HepG2 (cell line): ENCODE data around the gene MED22. TPM values are rescaled to one million over a fixed set of nuclear protein-coding genes. Genes with fewer than 3 reads are reported as not detected.
A peak's percentile ranks its signal among the peaks of the same experiment; 100 is the strongest.

ENCODE experiments used
- BHLHE40 ChIP-seq: IDR thresholded peaks from 2 replicates; pipeline ENCODE4 v1.6.1; 2011; ENCODE audit warnings: low read length, improper control_type of control experiment
- CHD4 ChIP-seq: fragments of 200-600 bp; sonication (generic); IDR thresholded peaks from 2 replicates; pipeline ENCODE4 v1.7.0; 2017; ENCODE audit warnings: mild to moderate bottlenecking, low read length, borderline replicate concordance
- FOSL2 ChIP-seq: sonication (generic); formaldehyde crosslinking; IDR thresholded peaks from 2 replicates; pipeline ENCODE4 v1.4.0; 2020; ENCODE audit warnings: missing genetic modification reagents
- GATAD1 ChIP-seq: IDR thresholded peaks from 2 replicates; pipeline ENCODE4 v1.6.1; 2016; ENCODE audit warnings: missing genetic modification reagents, missing compliant biosample characterization
- HMG20A ChIP-seq: IDR thresholded peaks from 2 replicates; pipeline ENCODE4 v1.6.1; 2016; ENCODE audit warnings: borderline replicate concordance
- IRX3 ChIP-seq: sonication (generic); formaldehyde crosslinking; IDR thresholded peaks from 2 replicates; pipeline ENCODE4 v1.8.1; 2023; ENCODE audit warnings: mild to moderate bottlenecking, low read depth, missing genetic modification reagents, borderline replicate concordance
- MATR3 ChIP-seq: sonication (generic); formaldehyde crosslinking; IDR thresholded peaks from 2 replicates; pipeline ENCODE4 v1.4.0; 2020; ENCODE audit warnings: missing genetic modification reagents
- MAZ ChIP-seq, 2 experiments: sonication (generic) in 1 of 2; formaldehyde crosslinking in 1 of 2; IDR thresholded peaks; 2 replicates each; pipeline versions ENCODE4 v1.5.0 to v1.6.1; 2012 to 2020; ENCODE audit warnings: low read depth in 2 of 2, mild to moderate bottlenecking in 2 of 2, borderline replicate concordance in 1 of 2, improper control_type of control experiment in 1 of 2, low read length in 1 of 2, missing genetic modification reagents in 1 of 2, moderate library complexity in 1 of 2
- MED8 ChIP-seq: sonication (generic); formaldehyde crosslinking; IDR thresholded peaks from 2 replicates; pipeline ENCODE4 v1.8.1; 2023; ENCODE audit warnings: mild to moderate bottlenecking, missing genetic modification reagents; ENCODE audit not compliant: insufficient replicate concordance
- NR1H2 ChIP-seq: sonication (generic); formaldehyde crosslinking; IDR thresholded peaks from 2 replicates; pipeline ENCODE4 v1.8.1; 2022; ENCODE audit warnings: low read depth, missing genetic modification reagents, borderline replicate concordance
- NR2C2 ChIP-seq: sonication (generic); formaldehyde crosslinking; IDR thresholded peaks from 2 replicates; pipeline ENCODE4 v1.4.0; 2020; ENCODE audit warnings: missing genetic modification reagents, mild to moderate bottlenecking, moderate library complexity, borderline replicate concordance
- RBFOX2 ChIP-seq: fragments of 200-400 bp; formaldehyde crosslinking; IDR thresholded peaks from 2 replicates; pipeline ENCODE4 v1.6.1; 2017; ENCODE audit warnings: low read depth, mild to moderate bottlenecking, low read length
- SAP130 ChIP-seq: IDR thresholded peaks from 2 replicates; pipeline ENCODE4 v1.6.1; 2016; ENCODE audit warnings: low read depth
- ZNF780A ChIP-seq: sonication (generic); formaldehyde crosslinking; IDR thresholded peaks from 2 replicates; pipeline ENCODE4 v1.8.0; 2022; ENCODE audit warnings: mild to moderate bottlenecking, missing genetic modification reagents, moderate library complexity
- ZNF816 ChIP-seq: sonication (generic); formaldehyde crosslinking; IDR thresholded peaks from 2 replicates; pipeline ENCODE4 v1.8.0; 2022; ENCODE audit warnings: missing genetic modification reagents, mild to moderate bottlenecking, borderline replicate concordance
- polyA plus RNA-seq, 8 experiments: library from polyadenylated mRNA; depleted of rRNA in 3 of 8; stranded (reverse) in 7 of 8; unstranded in 1 of 8; fragments of >200 nt; fragmentation: Illumina TruSeq in 4 of 8; extraction: Trizol in 4 of 8; gene quantifications; 2 replicates each; pipeline versions ENCODE4 v1.2.1 to v1.2.3, GENCODE V29; 2011 to 2016; ENCODE audit warnings: low read depth in 4 of 8, missing spikeins in 1 of 8, mixed read lengths in 1 of 8; ENCODE audit not compliant: insufficient read depth in 1 of 8
- total RNA-seq, 5 experiments: library from RNA; depleted of rRNA; stranded (reverse); fragments of >200 nt; fragmentation: Illumina TruSeq; extraction: Trizol; gene quantifications; 2 replicates each; pipeline ENCODE4 v1.2.3, GENCODE V29; 2016; ENCODE audit warnings: low read depth in 1 of 5
- TF ChIP-seq, protein P1 (sequence below): IDR thresholded peaks from 2 replicates; pipeline ENCODE4 v1.6.1; 2012; ENCODE audit warnings: low read length, improper control_type of control experiment
- TF ChIP-seq, protein P2 (sequence below): sonication (generic); formaldehyde crosslinking; IDR thresholded peaks from 2 replicates; pipeline ENCODE4 v1.4.0; 2020; ENCODE audit warnings: mild to moderate bottlenecking, low read depth, missing genetic modification reagents
- TF ChIP-seq, protein P3 (sequence below): IDR thresholded peaks from 2 replicates; pipeline ENCODE4 v1.6.1; 2016
- TF ChIP-seq, protein P4 (sequence below): IDR thresholded peaks from 2 replicates; pipeline ENCODE4 v1.6.1; 2012; ENCODE audit warnings: low read depth, low read length, improper control_type of control experiment

MED22 gene
- total and polyA plus RNA-seq, 2 of the 13 experiments (the other 11 are each of a cell fraction or from before 2014, with no cell fraction given): 15.8 to 22.1 TPM

DNA sequence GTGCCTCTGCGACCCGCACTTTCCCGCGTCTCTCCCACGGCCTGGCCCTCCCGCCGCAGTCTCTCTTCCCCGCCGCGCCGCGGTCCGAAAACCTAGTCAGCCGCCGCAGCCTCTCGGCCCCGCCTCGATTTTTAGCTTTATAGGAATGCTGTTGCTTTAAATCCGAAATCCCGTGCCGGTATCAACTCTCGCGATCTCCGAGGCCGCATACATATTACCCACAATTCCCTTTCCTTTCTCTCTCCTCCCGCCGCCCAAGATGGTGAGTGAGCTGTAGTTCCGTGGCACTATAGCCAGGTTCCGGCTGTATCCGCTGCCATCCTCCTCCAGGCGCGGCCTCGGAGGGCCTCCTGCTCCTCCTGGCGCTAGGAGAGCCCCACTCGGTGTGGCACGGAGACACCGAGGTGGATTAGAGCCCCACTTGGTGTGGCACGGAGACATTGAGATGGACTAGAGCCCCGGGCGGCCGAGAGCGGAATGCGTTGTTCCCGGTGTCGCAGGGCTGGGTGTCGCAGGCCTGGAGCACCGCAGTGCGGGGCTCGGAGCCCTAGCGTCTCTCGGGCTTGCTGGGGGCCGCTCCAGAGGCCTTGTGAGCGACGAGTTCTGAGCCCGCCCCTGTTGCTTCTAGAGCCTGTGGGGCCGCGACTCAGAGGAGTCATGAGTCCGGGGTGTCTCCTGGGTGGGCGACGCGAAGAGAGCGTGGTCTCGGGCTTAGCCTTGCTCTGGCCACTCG is at the start of gene MED22, which contains the start of gene RPL7A (continued):
- TF ChIP-seq MAZ (IDR thresholded peaks at IDR 0.05; ENCODE audit: borderline replicate concordance, low read depth, low read length): 0 out of 2 replicates have a peak, but pooled peaks have one; percentile 39
- peak; percentile 81 for TF ChIP-seq MAZ (CRISPR knock-in tag; IDR thresholded peaks at IDR 0.05; ENCODE audit: low read depth)
- TF ChIP-seq FOSL2 (CRISPR knock-in tag): peak; percentile 42; the same call in 1 of the 2 replicates
- TF ChIP-seq BHLHE40: 0 out of 2 replicates have a peak, but pooled peaks have one; percentile 8
- TF ChIP-seq ZNF816 (CRISPR knock-in tag): no peak; the same call in 1 of the 2 replicates
- TF ChIP-seq ZNF780A (CRISPR knock-in tag): 0 out of 2 replicates have a peak, but pooled peaks have one; percentile 79
- TF ChIP-seq, protein P1, sequence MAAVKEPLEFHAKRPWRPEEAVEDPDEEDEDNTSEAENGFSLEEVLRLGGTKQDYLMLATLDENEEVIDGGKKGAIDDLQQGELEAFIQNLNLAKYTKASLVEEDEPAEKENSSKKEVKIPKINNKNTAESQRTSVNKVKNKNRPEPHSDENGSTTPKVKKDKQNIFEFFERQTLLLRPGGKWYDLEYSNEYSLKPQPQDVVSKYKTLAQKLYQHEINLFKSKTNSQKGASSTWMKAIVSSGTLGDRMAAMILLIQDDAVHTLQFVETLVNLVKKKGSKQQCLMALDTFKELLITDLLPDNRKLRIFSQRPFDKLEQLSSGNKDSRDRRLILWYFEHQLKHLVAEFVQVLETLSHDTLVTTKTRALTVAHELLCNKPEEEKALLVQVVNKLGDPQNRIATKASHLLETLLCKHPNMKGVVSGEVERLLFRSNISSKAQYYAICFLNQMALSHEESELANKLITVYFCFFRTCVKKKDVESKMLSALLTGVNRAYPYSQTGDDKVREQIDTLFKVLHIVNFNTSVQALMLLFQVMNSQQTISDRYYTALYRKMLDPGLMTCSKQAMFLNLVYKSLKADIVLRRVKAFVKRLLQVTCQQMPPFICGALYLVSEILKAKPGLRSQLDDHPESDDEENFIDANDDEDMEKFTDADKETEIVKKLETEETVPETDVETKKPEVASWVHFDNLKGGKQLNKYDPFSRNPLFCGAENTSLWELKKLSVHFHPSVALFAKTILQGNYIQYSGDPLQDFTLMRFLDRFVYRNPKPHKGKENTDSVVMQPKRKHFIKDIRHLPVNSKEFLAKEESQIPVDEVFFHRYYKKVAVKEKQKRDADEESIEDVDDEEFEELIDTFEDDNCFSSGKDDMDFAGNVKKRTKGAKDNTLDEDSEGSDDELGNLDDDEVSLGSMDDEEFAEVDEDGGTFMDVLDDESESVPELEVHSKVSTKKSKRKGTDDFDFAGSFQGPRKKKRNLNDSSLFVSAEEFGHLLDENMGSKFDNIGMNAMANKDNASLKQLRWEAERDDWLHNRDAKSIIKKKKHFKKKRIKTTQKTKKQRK: no peak
- TF ChIP-seq, protein P2, sequence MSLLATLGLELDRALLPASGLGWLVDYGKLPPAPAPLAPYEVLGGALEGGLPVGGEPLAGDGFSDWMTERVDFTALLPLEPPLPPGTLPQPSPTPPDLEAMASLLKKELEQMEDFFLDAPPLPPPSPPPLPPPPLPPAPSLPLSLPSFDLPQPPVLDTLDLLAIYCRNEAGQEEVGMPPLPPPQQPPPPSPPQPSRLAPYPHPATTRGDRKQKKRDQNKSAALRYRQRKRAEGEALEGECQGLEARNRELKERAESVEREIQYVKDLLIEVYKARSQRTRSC (CRISPR knock-in tag): no peak
- peak; percentile 91 for TF ChIP-seq RBFOX2
- peak; percentile 89 for TF ChIP-seq MED8 (CRISPR knock-in tag)
- 0 out of 2 replicates have a peak, but pooled peaks have one; percentile 25 for TF ChIP-seq NR1H2
- TF ChIP-seq IRX3 (CRISPR knock-in tag): peak; percentile 29; the same call in 1 of the 2 replicates
- 0 out of 2 replicates have a peak, but pooled peaks have one; percentile 25 for TF ChIP-seq HMG20A (CRISPR knock-in tag)
- peak; percentile 87 for TF ChIP-seq GATAD1
- peak; percentile 83 for TF ChIP-seq SAP130 (CRISPR knock-in tag)
- no peak for TF ChIP-seq CHD4
- TF ChIP-seq, protein P3, sequence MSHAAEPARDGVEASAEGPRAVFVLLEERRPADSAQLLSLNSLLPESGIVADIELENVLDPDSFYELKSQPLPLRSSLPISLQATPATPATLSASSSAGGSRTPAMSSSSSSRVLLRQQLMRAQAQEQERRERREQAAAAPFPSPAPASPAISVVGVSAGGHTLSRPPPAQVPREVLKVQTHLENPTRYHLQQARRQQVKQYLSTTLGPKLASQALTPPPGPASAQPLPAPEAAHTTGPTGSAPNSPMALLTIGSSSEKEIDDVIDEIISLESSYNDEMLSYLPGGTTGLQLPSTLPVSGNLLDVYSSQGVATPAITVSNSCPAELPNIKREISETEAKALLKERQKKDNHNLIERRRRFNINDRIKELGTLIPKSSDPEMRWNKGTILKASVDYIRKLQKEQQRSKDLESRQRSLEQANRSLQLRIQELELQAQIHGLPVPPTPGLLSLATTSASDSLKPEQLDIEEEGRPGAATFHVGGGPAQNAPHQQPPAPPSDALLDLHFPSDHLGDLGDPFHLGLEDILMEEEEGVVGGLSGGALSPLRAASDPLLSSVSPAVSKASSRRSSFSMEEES (CRISPR knock-in tag): 0 out of 2 replicates have a peak, but pooled peaks have one; percentile 33
- no peak for TF ChIP-seq MATR3
- TF ChIP-seq NR2C2 (CRISPR knock-in tag): peak; percentile 69
- TF ChIP-seq, protein P4, sequence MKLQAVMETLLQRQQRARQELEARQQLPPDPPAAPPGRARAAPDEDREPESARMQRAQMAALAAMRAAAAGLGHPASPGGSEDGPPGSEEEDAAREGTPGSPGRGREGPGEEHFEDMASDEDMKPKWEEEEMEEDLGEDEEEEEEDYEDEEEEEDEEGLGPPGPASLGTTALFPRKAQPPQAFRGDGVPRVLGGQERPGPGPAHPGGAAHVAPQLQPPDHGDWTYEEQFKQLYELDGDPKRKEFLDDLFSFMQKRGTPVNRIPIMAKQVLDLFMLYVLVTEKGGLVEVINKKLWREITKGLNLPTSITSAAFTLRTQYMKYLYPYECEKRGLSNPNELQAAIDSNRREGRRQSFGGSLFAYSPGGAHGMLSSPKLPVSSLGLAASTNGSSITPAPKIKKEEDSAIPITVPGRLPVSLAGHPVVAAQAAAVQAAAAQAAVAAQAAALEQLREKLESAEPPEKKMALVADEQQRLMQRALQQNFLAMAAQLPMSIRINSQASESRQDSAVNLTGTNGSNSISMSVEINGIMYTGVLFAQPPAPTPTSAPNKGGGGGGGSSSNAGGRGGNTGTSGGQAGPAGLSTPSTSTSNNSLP: peak; percentile 50; the same call in 1 of the 2 replicates
